Fibroblast of mammary gland (primary cell): ENCODE data around the gene FAU.

Source experiments
- DNase-seq: peaks from one replicate; pipeline ENCODE4 v3.0.0-alpha.2; 2010; ENCODE audit warnings: low read depth
- H3K4me3 ChIP-seq: 2 replicates; pipeline ENCODE4 v1.5.1; 2011; ENCODE audit warnings: low read depth, mild to moderate bottlenecking, low read length, moderate library complexity; ENCODE audit not compliant: control insufficient read depth
- CTCF ChIP-seq: conservative IDR thresholded peaks from 2 replicates; pipeline ENCODE4 v1.5.1; 2011; ENCODE audit warnings: low read depth, low read length, inconsistent platforms; ENCODE audit not compliant: control insufficient read depth, insufficient read depth

Gene FAU

GRCh38 chr11:65131895-65132237 is 9.9 kb upstream of the FAU start:
- no peak for DNase-seq
- no peak overlapping the region for H3K4me3 ChIP-seq
- no peak for TF ChIP-seq CTCF

- H3K4me3 ChIP-seq, result no peak overlapping the region
- no peak for DNase-seq
- TF ChIP-seq CTCF, result no peak
Measured at GRCh38 chr11:65131417-65131776, 9.5 kb upstream of the FAU start.

- no peak for TF ChIP-seq CTCF
- H3K4me3 ChIP-seq, result no peak overlapping the region
- DNase-seq, result no peak
Measured at GRCh38 chr11:65130631-65131416, 8.9 kb upstream of the FAU start.

- DNase-seq, result no peak
- TF ChIP-seq CTCF, result no peak
- no peak overlapping the region for H3K4me3 ChIP-seq
Measured at GRCh38 chr11:65129649-65130441, 7.9 kb upstream of the FAU start.

GRCh38 chr11:65128182-65129145 is 6.5 kb upstream of the FAU start:
- TF ChIP-seq CTCF, result no peak
- H3K4me3 ChIP-seq, result no peak overlapping the region
- no peak for DNase-seq

GRCh38 chr11:65127473-65128181 is 5.7 kb upstream of the FAU start:
- TF ChIP-seq CTCF, result no peak
- no peak for DNase-seq
- no peak overlapping the region for H3K4me3 ChIP-seq
